Neutrophil (primary cell): ENCODE measurements around the gene ZNF423.

Source experiments
- H3K27ac ChIP-seq: fragments of 200-600 bp; sonication (generic); 2 replicates; pipeline ENCODE4 v1.5.1; 2016; ENCODE audit warnings: mild to moderate bottlenecking, moderate library complexity
- H3K27me3 ChIP-seq: fragments of 200-600 bp; sonication (generic); 2 replicates; pipeline ENCODE4 v1.6.0; 2016; ENCODE audit warnings: mild to moderate bottlenecking
- H3K36me3 ChIP-seq: fragments of 200-600 bp; sonication (generic); 2 replicates; pipeline ENCODE4 v1.5.1; 2017
- H3K4me1 ChIP-seq, 2 experiments: fragments of 200-600 bp in 1 of 2; sonication (generic) in 1 of 2; 1 replicate in 1 of 2; 2 replicates in 1 of 2; pipeline versions ENCODE4 v1.5.1 to v1.6.1; 2013 to 2016; ENCODE audit warnings: low read depth in 1 of 2, low read length in 1 of 2, mild to moderate bottlenecking in 1 of 2, moderate library complexity in 1 of 2; ENCODE audit not compliant: control insufficient read depth in 1 of 2, insufficient read depth in 1 of 2
- H3K4me3 ChIP-seq, 2 experiments: fragments of 200-600 bp in 1 of 2; sonication (generic) in 1 of 2; 1 replicate in 1 of 2; 2 replicates in 1 of 2; pipeline ENCODE4 v1.5.1; 2013 to 2016; ENCODE audit warnings: low read depth in 1 of 2, low read length in 1 of 2, mild to moderate bottlenecking in 1 of 2, moderate library complexity in 1 of 2
- H3K9me3 ChIP-seq: fragments of 200-600 bp; sonication (generic); 2 replicates; pipeline ENCODE4 v1.5.1; 2016
- CTCF ChIP-seq: fragments of 200-600 bp; sonication (generic); IDR thresholded peaks from 2 replicates; pipeline ENCODE4 v1.5.1; 2016; ENCODE audit warnings: antibody characterized with exemption

Gene ZNF423

GRCh38 chr16:49605536-49606254 lies 250.2 kb downstream of the ZNF423 start:
- TF ChIP-seq CTCF = no peak
- no peaks in the 10 kb centered on the region for H3K9me3 ChIP-seq
- no peaks in the 10 kb centered on the region for H3K4me1 ChIP-seq
- no peaks in the 10 kb centered on the region for H3K36me3 ChIP-seq
- no peak overlapping the region for H3K4me3 ChIP-seq
- no peaks in the 10 kb centered on the region for H3K27me3 ChIP-seq
- H3K27ac ChIP-seq = no peak overlapping the region

GRCh38 chr16:49604602-49605001 lies 251.3 kb downstream of the ZNF423 start:
- no peak for TF ChIP-seq CTCF
- no peaks in the 10 kb centered on the region for H3K36me3 ChIP-seq
- no peak overlapping the region for H3K4me3 ChIP-seq
- no peaks in the 10 kb centered on the region for H3K4me1 ChIP-seq
- no peaks in the 10 kb centered on the region for H3K27me3 ChIP-seq
- H3K9me3 ChIP-seq = no peaks in the 10 kb centered on the region
- no peak overlapping the region for H3K27ac ChIP-seq

GRCh38 chr16:49603956-49604355 lies 252.0 kb downstream of the ZNF423 start:
- Histone ChIP-seq H3K27ac (no peak overlapping the region), H3K4me1 (no peaks in the 10 kb centered on the region), H3K9me3 (no peaks in the 10 kb centered on the region), H3K27me3 (no peaks in the 10 kb centered on the region), H3K4me3 (no peak overlapping the region), H3K36me3 (no peaks in the 10 kb centered on the region)
- no peak for TF ChIP-seq CTCF

GRCh38 chr16:49602976-49603310 lies 253.0 kb downstream of the ZNF423 start:
- TF ChIP-seq CTCF = no peak
- no peaks in the 10 kb centered on the region for H3K4me1 ChIP-seq
- H3K9me3 ChIP-seq = no peaks in the 10 kb centered on the region
- H3K36me3 ChIP-seq = no peaks in the 10 kb centered on the region
- no peak overlapping the region for H3K4me3 ChIP-seq
- no peak overlapping the region for H3K27ac ChIP-seq
- no peaks in the 10 kb centered on the region for H3K27me3 ChIP-seq

GRCh38 chr16:49602201-49602975 lies 253.5 kb downstream of the ZNF423 start:
- Histone ChIP-seq H3K27me3 (no peaks in the 10 kb centered on the region), H3K36me3 (no peaks in the 10 kb centered on the region), H3K4me1 (no peaks in the 10 kb centered on the region), H3K9me3 (no peaks in the 10 kb centered on the region), H3K4me3 (no peak overlapping the region), H3K27ac (no peak overlapping the region)
- no peak for TF ChIP-seq CTCF
